HG03095 (cell line): ENCODE measurements around the gene RHOU.

Experiments used
- ATAC-seq: cut with Tn5 transposase; IDR thresholded peaks from one replicate; pipeline ENCODE4 v1.9.1; 2021; ENCODE audit warnings: moderate library complexity; ENCODE audit not compliant: unreplicated experiment

Gene RHOU

GRCh38 chr1:228736844-228737445 is 1.7 kb downstream of the RHOU start:
- ATAC-seq, result no peak

DNA sequence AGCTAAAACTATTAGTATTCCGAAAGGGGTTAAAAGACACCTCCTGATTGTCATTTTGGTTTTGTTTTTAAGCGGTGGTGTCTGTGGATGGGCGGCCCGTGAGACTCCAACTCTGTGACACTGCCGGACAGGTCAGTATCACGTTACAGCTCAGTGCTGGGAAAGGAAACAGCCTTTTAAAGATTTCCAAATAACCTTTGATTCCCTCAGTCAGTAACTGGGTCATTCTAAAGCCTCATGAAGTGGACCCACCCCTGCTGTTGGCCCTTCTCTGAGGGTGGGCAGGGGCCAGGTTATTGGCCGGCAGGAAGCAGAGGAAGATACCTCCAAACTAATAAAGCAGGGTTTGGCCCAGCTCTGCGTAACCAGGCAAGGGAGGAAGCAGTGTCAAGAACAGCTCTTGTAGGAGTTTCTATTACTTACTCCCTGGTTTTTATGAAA is 2.3 kb downstream of the RHOU start:
- ATAC-seq, result no peak

GRCh38 chr1:228739826-228740225 is 4.5 kb downstream of the RHOU start:
- no peak for ATAC-seq

GRCh38 chr1:228740543-228741317 is 5.5 kb downstream of the RHOU start:
- ATAC-seq, result no peak

DNA sequence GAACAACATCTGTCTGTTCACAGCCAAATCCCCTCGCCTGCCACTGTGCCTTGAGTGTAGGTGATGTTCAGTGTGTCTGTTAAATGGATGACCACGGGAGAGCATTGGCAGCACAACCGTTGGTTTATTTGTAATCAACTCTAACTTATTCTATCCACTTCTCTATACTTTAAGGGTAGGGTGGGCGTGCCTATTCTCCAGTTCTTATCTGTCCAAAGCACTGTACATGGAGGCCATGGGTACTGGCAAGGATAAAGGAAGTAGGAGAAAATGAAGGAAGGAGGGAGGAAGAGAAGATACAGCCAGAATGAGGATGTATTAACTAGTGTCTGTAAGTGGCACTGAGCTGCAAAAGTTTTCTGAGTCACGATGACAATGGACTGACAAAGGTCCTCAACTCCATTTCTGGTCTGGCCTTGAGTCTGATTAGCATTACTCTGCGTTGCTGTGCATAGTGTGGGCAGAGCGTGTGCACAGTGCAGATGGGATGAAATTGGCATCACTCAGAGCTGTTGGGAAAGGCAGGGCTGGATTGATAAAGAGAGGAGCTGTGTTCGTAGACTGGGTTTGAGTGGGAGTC is 7.1 kb downstream of the RHOU start:
- no peak for ATAC-seq

DNA sequence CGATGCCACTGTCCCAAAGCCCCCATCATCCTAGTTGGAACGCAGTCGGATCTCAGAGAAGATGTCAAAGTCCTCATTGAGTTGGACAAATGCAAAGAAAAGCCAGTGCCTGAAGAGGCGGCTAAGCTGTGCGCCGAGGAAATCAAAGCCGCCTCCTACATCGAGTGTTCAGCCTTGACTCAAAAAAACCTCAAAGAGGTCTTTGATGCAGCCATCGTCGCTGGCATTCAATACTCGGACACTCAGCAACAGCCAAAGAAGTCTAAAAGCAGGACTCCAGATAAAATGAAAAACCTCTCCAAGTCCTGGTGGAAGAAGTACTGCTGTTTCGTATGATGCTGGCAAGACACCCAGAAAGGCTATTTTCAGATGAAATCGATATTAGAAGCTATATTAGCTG is 8.1 kb downstream of the RHOU start:
- ATAC-seq, result no peak

DNA sequence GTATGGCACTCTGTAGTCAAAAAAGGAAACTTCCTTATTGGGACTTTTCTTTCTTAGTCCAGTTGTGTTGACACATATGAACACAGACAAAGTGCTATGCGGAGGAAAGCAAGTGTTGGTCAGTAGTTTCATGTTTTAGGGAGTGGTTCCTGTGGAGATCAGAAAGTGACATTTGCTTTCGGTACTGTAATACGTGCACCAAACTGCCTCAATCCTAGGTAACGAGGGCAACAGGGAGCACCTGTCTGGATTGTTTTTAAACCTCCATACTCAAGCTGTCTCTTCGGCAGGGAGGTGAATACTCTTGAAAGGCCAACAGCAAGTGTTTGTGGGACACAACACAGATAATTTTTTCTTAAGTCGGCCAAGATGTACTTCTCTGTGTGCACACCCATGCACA is 9.1 kb downstream of the RHOU start:
- ATAC-seq, result no peak

GRCh38 chr1:228744918-228745317 is 9.6 kb downstream of the RHOU start:
- no peak for ATAC-seq

DNA sequence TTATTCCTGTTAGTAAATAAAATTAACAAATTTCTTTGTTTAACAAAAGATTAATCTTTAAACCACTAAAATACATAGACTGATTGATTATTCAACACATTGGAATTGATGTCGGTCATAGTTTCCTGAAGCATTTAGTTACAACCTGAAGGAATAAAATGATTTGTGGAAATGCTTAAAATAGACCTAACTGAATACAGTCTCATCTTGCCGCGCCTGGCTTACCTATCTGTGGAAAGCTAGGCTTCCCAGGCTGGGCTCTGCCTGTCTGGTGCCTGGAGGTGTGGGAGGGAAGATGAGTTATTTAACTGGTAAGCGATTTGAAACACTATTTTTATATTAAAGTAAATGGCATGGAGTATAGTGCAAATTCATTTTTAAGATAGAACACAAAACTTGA is 10.2 kb downstream of the RHOU start:
- ATAC-seq, result no peak

DNA sequence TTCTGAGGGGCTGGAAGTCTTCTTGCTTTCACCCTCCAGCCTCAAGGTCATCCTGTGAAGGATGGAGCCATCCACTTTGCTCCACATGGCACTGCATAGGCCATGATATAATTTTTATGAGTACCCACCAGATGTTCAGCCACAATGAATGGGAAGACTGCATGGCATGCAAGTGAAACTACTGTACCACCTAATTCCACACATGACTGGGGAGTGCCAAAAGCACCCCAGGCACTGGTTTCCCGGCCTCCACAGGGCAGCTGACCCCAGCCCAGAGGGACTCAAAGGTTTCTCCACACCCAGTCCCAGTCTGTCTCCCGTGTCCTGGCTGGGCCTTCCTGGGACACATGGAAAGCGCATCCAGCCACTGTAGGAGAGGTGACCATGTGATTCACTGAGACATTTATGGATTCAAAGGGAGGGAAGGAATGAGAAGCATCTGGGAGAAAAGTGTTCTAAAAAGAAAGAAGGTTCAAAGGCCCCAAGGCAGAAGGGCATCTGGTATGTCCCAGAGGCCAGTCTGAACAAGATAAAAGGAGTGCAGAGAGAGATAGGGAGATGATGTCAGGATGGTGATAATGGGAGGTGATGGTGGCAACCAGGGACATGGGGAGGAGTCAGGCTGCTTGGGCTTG is 12.1 kb downstream of the RHOU start:
- ATAC-seq, result no peak

- no peak for ATAC-seq
These were observed 12.8 kb downstream of the RHOU start for GRCh38 chr1:228748029-228748428.

- ATAC-seq, result no peak
These were observed 13.2 kb downstream of the RHOU start for GRCh38 chr1:228748431-228748830.

- no peak for ATAC-seq
These were observed 14.5 kb downstream of the RHOU start for GRCh38 chr1:228749765-228750164.

DNA sequence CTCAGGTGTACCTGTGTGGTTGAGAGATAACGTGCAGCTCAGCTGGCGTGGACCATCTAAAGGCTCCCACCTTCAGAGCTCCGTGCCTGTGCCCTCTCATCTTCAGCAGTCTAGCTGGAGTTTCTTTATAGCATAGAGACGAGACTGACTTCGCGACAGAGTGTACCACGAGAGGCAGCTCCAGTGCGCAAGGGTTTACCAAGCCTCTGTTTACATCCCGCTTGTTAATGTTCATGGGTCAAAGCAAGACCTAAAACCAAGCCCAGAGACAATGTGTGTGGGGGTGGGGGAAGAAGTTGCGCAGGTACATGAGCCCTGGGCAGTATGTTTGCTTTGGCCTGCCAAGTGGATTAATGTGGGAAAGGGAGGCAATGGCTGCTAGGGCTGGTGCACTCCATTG is 15.6 kb downstream of the RHOU start:
- ATAC-seq, result no peak

DNA sequence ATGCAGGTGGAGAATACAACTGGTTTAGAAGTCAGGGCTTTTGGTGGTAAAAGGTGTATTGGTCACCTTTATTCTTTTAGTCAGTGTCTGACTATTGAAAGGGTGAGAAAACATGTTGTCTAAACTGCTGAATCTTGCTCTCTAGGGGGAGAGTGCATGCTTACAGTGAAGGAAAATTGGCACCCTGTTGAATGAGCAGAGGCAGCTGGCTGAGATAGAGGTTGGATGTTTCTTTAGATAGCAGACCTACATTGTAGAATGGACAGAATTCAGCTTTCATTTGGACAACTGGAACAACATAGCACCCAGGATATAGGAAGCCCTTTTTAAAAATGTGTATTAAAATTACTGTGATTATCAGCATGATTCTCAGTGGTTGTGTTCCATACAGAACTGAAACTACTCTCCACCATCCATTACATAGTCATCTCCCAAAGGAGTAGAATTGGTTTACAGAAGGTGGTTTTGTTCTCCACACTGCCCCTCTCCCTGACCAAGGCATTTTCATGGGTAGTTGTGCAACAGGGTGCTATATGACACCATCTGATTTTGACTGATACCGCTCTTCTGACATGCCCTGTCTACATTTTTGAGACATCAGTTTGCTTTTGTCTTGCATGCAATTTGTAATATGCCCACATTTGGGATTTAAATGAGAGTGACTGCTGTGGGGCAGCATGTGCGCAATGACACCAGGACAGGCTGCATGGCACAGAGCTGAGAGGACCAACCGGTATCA is 16.2 kb downstream of the RHOU start:
- no peak for ATAC-seq

- no peak for ATAC-seq
These were observed 17.0 kb downstream of the RHOU start for GRCh38 chr1:228752258-228752657.

DNA sequence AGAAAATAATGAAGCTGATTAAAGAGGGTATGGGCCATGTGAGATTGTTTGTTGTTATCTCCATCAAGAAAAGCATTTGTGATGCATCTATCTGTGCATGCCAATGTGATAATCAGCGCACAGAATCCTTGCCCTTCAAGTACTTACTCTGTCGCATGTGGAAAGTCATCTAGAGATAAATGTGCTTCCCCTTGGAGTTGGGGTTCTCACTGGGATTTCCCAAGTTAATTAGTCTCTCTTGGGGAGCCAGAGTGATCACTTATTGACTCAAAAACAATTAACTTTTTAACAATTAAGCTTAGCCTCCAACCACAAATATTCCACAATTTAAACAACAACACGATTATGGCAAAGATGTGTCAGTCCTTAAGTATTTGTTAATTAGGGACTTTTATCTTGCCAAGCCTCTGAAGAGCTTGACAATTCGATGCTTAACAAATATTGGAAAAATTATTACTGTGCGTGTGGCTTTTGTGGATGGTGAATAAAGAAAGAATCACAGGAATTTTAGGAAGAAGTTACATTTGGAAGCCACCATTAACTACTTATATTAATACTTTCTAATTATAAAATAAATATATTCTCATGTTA is 17.5 kb downstream of the RHOU start:
- ATAC-seq, result no peak

DNA sequence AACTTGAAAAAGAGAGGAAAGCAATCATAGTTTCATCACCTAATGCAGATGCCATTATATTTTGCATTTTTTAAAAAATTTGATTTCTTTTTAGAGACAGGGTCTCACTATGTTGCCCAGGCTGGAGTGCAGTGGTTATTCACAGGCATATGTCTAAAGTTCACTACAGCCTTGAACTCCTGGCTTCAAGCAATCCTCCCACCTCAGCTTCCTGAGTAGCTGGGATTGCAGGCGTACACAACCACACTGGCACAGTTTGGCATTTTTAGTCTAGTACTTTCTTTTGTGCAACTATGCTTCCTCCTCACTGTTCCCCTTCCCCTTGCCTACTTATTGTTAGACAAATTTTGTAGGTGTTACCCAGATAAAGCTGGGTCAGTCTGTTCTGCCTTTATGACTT is 18.0 kb downstream of the RHOU start:
- ATAC-seq, result no peak

DNA sequence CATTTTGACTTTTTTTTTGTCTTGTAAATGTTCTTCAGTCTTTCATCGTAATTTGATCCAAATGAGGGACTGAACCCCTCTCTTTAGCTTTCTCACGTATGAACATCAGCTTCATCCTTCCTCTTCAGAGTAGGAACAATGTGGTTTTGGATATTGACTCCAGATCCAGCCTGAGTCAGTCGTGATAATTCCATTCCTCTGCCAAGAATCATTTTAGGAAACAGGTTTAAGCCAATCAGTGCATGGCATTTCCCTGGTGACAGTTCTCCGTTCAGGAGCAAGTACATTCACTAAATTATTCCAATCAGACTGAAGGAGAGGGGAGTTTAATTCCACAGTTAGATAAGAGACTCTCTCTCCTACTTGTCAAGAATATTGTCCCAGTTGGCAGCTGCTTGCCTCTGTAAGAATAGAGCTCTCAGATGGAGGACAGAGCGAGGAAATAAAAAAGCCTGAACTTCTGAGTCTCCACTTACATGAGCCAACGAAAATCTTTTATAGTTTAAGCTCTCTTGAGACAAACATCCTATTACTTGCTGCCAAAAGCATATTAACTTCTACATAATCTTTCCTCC is 18.6 kb downstream of the RHOU start:
- ATAC-seq, result no peak

DNA sequence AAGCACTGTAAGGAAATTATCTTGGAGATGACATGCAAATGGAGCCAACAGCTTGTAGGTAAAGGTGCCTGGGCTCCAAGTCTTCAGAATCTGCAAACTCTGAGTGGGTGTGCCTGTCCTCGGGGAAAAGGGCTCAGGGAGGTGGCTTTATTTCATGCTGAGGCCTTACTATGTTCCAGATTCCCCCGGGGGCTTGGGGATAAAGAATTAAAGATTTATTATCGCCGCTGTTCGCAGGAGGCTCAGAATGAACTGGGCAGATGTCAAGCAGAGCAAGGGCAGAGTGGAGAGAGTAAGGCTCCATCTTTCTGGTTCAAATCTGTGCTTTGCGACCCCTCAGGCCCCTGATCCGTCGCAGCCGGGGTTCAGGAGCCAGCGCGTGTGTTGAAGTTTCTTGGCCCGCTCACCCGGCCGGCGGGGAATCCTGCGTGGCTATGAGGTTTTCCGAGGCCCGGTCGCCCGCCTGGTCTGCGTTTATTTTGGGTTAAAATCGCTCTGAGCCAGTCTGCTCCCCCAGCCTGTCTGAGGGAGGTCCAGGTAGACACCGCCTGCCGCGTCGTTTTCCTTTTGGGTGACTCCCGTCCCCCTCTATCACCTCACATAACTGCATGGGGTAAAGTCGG is 19.5 kb downstream of the RHOU start:
- no peak for ATAC-seq
